SK-N-SH (cell line): Measurements from ENCODE around the gene VPS51.

Experiments used
- CTCF ChIP-seq: fragments of 200-600 bp; sonication (generic); IDR thresholded peaks from 2 replicates; pipeline ENCODE4 v1.6.1; 2017; ENCODE audit warnings: antibody characterized with exemption, mild to moderate bottlenecking, moderate library complexity
- FOXJ3 ChIP-seq: sonication (generic); formaldehyde crosslinking; IDR thresholded peaks from 2 replicates; pipeline ENCODE4 v1.5.1; 2020; ENCODE audit warnings: mild to moderate bottlenecking, missing genetic modification reagents
- RAD21 ChIP-seq: IDR thresholded peaks from 2 replicates; pipeline ENCODE4 v1.6.1; 2012; ENCODE audit warnings: mild to moderate bottlenecking, low read length
- SIN3A ChIP-seq: IDR thresholded peaks from 2 replicates; pipeline ENCODE4 v1.6.1; 2012; ENCODE audit warnings: low read depth, mild to moderate bottlenecking, low read length, moderate library complexity, borderline replicate concordance

GRCh38 chr11:65090628-65091027, 5.4 kb upstream of the VPS51 start:
- no peak for TF ChIP-seq RAD21
- TF ChIP-seq SIN3A: no peak
- no peak for TF ChIP-seq FOXJ3 (CRISPR knock-in tag)
- no peak for TF ChIP-seq CTCF
